Measurements from ENCODE around the gene DNAJC5G. TPM values are rescaled to one million over a fixed set of nuclear protein-coding genes. Genes with fewer than 3 reads are reported as not detected.

DNAJC5G gene
- total and polyA plus RNA-seq, 2 of the 13 experiments (the other 11 are each of a cell fraction or from before 2014, with no cell fraction given), result 0.05 TPM; not detected in 1

- no peak for TF ChIP-seq SNAPC4 (CRISPR knock-in tag; IDR thresholded peaks at IDR 0.05)
- TF ChIP-seq NKX3-1 (CRISPR knock-in tag; IDR thresholded peaks at IDR 0.05), result no peak
- TF ChIP-seq ZNF816 (CRISPR knock-in tag; IDR thresholded peaks at IDR 0.05; ENCODE audit: borderline replicate concordance), result no peak
- TF ChIP-seq ZNF430 (CRISPR knock-in tag; IDR thresholded peaks at IDR 0.05), result no peak
- no peak for TF ChIP-seq PAX8 (CRISPR knock-in tag; IDR thresholded peaks at IDR 0.05; ENCODE audit: borderline replicate concordance)
- TF ChIP-seq NONO (IDR thresholded peaks at IDR 0.05), result no peak
- TF ChIP-seq NONO (CRISPR knock-in tag; conservative IDR thresholded peaks at IDR 0.05), result no peak
- TF ChIP-seq ZFP37 (CRISPR knock-in tag; IDR thresholded peaks at IDR 0.05; ENCODE audit: borderline replicate concordance), result no peak
These were observed 34.4 kb downstream of the DNAJC5G start (continued) for GRCh38 chr2:27309651-27310050.

- no peaks in the 10 kb centered on the region for H3K79me2 ChIP-seq (ENCODE audit: insufficient read depth, low read length)
- H3K27me3 ChIP-seq (ENCODE audit: control insufficient read depth in 1 of 2, insufficient read depth in 2 of 2, low read length in 2 of 2), result no peaks in the 10 kb centered on the region
- H3K36me3 ChIP-seq (replicated peaks in 1 of 2; ENCODE audit: control insufficient read depth in 1 of 2, insufficient read depth in 2 of 2, low read length in 2 of 2), result peaks cover 0 to 2% of the 10 kb centered on the region in 2 experiments; a peak in 2 of 5 replicates
- H2AFZ ChIP-seq (ENCODE audit: low read length), result no peak overlapping the region
- peaks cover 26% of the 10 kb centered on the region for H3K4me1 ChIP-seq (ENCODE audit: insufficient read depth, low read length)
- DNase-seq (ENCODE audit: low spot score), result no peak
- ChIA-PET CTCF (ENCODE audit: low intra/inter-chr PET ratio, low total read pairs) (no interaction called here), POLR2A (interaction anchor here (0.9 to 1.6 kb wide), 6 partner anchors 9 to 48 kb away, joined by 3 to 7 read pairs (median 5); partner anchors contain the start of genes GTF3C2 and MPV17)
- no peaks in the 10 kb centered on the region for H4K20me1 ChIP-seq (ENCODE audit: insufficient read depth, low read length)
- no peak overlapping the region for H3K9ac ChIP-seq (ENCODE audit: insufficient read depth, low read depth, low read length)
- H3K4me2 ChIP-seq (ENCODE audit: low read depth, low read length), result peak overlapping the region; percentile 34
- H3K9me3 ChIP-seq (ENCODE audit: low read length), result no peaks in the 10 kb centered on the region
- intact Hi-C loops (cut with micrococcal nuclease; ENCODE audit: unreplicated experiment), result no loop called here
- in situ Hi-C loops (cut with HindIII; ENCODE audit: extremely low pct_ligation_motif_present, low pct_unique_long_range_greater_than_20kb), result no loop called here
- ATAC-seq, result peak; percentile 51
- peak overlapping the region in 1 of 3 experiments; percentile 3; a peak in 1 of 6 replicates for H3K4me3 ChIP-seq (replicated peaks in 1 of 3; ENCODE audit: insufficient read depth in 1 of 3, low read depth in 2 of 3, low read length in 3 of 3)
- peak; percentile 53 for FAIRE-seq
- BruUV-seq (replicated peaks), result no TSS peak
- H3K27ac ChIP-seq (ENCODE audit: extremely low read length, insufficient read depth, low read length), result peak overlapping the region; percentile 13
- WGBS (ENCODE audit: low lambda C conversion rate), result 85% methylated on average over 3 of the region's 3 CpGs
- TF ChIP-seq CBX2 (IDR thresholded peaks at IDR 0.05; ENCODE audit: low read depth, low read length), result no peak
- no peak for TF ChIP-seq CBX2 (CRISPR knock-in tag; IDR thresholded peaks at IDR 0.05; ENCODE audit: low read depth)
- TF ChIP-seq PATZ1 (CRISPR knock-in tag; IDR thresholded peaks at IDR 0.05), result 0 out of 2 replicates have a peak, but pooled peaks have one; percentile 34
- TF ChIP-seq PTBP1 (IDR thresholded peaks at IDR 0.05; ENCODE audit: low read depth, low read length, poor library complexity, severe bottlenecking), result no peak
- 0 out of 2 replicates have a peak, but pooled peaks have one; percentile 35 for TF ChIP-seq ZBTB33 (CRISPR knock-in tag; IDR thresholded peaks at IDR 0.05)
- peak; percentile 36 for TF ChIP-seq RBM22 (optimal IDR thresholded peaks at IDR 0.05; ENCODE audit: low read length)
- peak; percentile 68 for TF ChIP-seq TEAD3 (CRISPR knock-in tag; optimal IDR thresholded peaks at IDR 0.05; ENCODE audit: borderline replicate concordance)
These were observed 36.9 kb downstream of the DNAJC5G start for GRCh38 chr2:27312152-27312551.
